DND-41 (cell line): ENCODE data around the gene SMPD3.

Source experiments
- EZH2 ChIP-seq: IDR thresholded peaks from 3 replicates; pipeline ENCODE4 v1.6.1; 2012; ENCODE audit warnings: borderline replicate concordance, low read depth, mild to moderate bottlenecking, moderate library complexity, low read length, inconsistent platforms; ENCODE audit not compliant: severe bottlenecking
- TF ChIP-seq, protein P1 (sequence below): IDR thresholded peaks from 2 replicates; pipeline ENCODE4 v1.5.1; 2012; ENCODE audit warnings: borderline replicate concordance, low read length, moderate library complexity, mild to moderate bottlenecking; ENCODE audit not compliant: poor library complexity, severe bottlenecking; ENCODE audit errors: extremely low read depth

GRCh38 chr16:68362262-68362913 is 85.9 kb downstream of the SMPD3 start:
- TF ChIP-seq, protein P1, sequence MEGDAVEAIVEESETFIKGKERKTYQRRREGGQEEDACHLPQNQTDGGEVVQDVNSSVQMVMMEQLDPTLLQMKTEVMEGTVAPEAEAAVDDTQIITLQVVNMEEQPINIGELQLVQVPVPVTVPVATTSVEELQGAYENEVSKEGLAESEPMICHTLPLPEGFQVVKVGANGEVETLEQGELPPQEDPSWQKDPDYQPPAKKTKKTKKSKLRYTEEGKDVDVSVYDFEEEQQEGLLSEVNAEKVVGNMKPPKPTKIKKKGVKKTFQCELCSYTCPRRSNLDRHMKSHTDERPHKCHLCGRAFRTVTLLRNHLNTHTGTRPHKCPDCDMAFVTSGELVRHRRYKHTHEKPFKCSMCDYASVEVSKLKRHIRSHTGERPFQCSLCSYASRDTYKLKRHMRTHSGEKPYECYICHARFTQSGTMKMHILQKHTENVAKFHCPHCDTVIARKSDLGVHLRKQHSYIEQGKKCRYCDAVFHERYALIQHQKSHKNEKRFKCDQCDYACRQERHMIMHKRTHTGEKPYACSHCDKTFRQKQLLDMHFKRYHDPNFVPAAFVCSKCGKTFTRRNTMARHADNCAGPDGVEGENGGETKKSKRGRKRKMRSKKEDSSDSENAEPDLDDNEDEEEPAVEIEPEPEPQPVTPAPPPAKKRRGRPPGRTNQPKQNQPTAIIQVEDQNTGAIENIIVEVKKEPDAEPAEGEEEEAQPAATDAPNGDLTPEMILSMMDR: no peak
- TF ChIP-seq EZH2: no peak
